Fibroblast of lung (primary cell): ENCODE results near the gene FLNC. TPM values are rescaled to one million over a fixed set of nuclear protein-coding genes. Genes with fewer than 3 reads are reported as not detected.
A peak's percentile ranks its signal among the peaks of the same experiment; 100 is the strongest.

ENCODE experiments used
- DNase-seq, 2 donors: peaks; one replicate each; pipeline versions ENCODE4 v3.0.0 to v3.0.0-alpha.2; 2010; ENCODE audit warnings: low read depth in 2 of 2
- H2AFZ ChIP-seq: 2 replicates; pipeline ENCODE4 v1.5.1; 2012; ENCODE audit warnings: low read length, control low read depth, inconsistent platforms
- H3K27ac ChIP-seq: 2 replicates; pipeline ENCODE4 v1.5.1; 2011; ENCODE audit warnings: low read length, control low read depth; ENCODE audit not compliant: insufficient read depth
- H3K27me3 ChIP-seq: 2 replicates; pipeline ENCODE4 v1.5.1; 2011; ENCODE audit warnings: mild to moderate bottlenecking, low read length; ENCODE audit not compliant: control insufficient read depth, insufficient read depth
- H3K36me3 ChIP-seq: 2 replicates; pipeline ENCODE4 v1.5.1; 2011; ENCODE audit warnings: low read length; ENCODE audit not compliant: control insufficient read depth, insufficient read depth
- H3K4me1 ChIP-seq: 2 replicates; pipeline ENCODE4 v1.5.1; 2011; ENCODE audit warnings: low read length; ENCODE audit not compliant: control insufficient read depth, insufficient read depth; ENCODE audit errors: extremely low read depth
- H3K4me2 ChIP-seq: 2 replicates; pipeline ENCODE4 v1.5.1; 2011; ENCODE audit warnings: low read length, control low read depth; ENCODE audit not compliant: insufficient read depth; ENCODE audit errors: extremely low read depth
- H3K4me3 ChIP-seq, 4 experiments: fragments of 200-600 bp in 1 of 4; sonication (generic) in 1 of 4; replicated peaks in 1 of 4; 2 replicates each; pipeline ENCODE4 v1.5.1; 2011 to 2016; ENCODE audit warnings: low read length in 4 of 4, low read depth in 3 of 4, mild to moderate bottlenecking in 3 of 4, control low read depth in 2 of 4, inconsistent platforms in 1 of 4, mixed read lengths in 1 of 4; ENCODE audit not compliant: insufficient read depth in 1 of 4; ENCODE audit errors: control extremely low read depth in 1 of 4
- H3K79me2 ChIP-seq: 2 replicates; pipeline ENCODE4 v1.5.1; 2012; ENCODE audit warnings: mild to moderate bottlenecking, low read length, inconsistent platforms; ENCODE audit not compliant: control insufficient read depth, insufficient read depth
- H3K9ac ChIP-seq: 2 replicates; pipeline ENCODE4 v1.5.1; 2011; ENCODE audit warnings: mild to moderate bottlenecking, low read length, control low read depth; ENCODE audit not compliant: insufficient read depth
- H3K9me3 ChIP-seq: 2 replicates; pipeline ENCODE4 v1.5.1; 2012; ENCODE audit warnings: low read depth, low read length; ENCODE audit not compliant: control insufficient read depth, insufficient read depth
- H4K20me1 ChIP-seq: 2 replicates; pipeline ENCODE4 v1.5.1; 2011; ENCODE audit warnings: low read length; ENCODE audit not compliant: control insufficient read depth, insufficient read depth; ENCODE audit errors: extremely low read depth
- EZH2 ChIP-seq: IDR thresholded peaks from 2 replicates; pipeline ENCODE4 v1.5.1; 2012; ENCODE audit warnings: low read length, control low read depth, mild to moderate bottlenecking; ENCODE audit errors: missing control alignments
- polyA plus RNA-seq, 2 donors: library from polyadenylated mRNA; depleted of rRNA in 1 of 2; stranded (reverse) in 1 of 2; unstranded in 1 of 2; fragments of >200 nt; gene quantifications; 2 replicates each; pipeline ENCODE4 v1.2.1, GENCODE V29; 2011 to 2012; ENCODE audit warnings: missing spikeins in 1 of 2
- total RNA-seq: library from RNA; depleted of rRNA; stranded (reverse); fragments of >200 nt; gene quantifications from 2 replicates; pipeline ENCODE4 v1.2.1, GENCODE V29; 2014
- TF ChIP-seq, protein P1 (sequence below), 2 donors: IDR thresholded peaks in 1 of 2; conservative IDR thresholded peaks in 1 of 2; 1 replicate in 1 of 2; 2 replicates in 1 of 2; pipeline ENCODE4 v1.5.1; 2011 to 2012; ENCODE audit warnings: low read length in 2 of 2, control low read depth in 1 of 2, inconsistent platforms in 1 of 2, low read depth in 1 of 2, mild to moderate bottlenecking in 1 of 2

The FLNC gene
- total and polyA plus RNA-seq, 2 donors (not counting 1 experiment from before 2014, with no cell fraction given) = 29.3 to 191 TPM

DNA sequence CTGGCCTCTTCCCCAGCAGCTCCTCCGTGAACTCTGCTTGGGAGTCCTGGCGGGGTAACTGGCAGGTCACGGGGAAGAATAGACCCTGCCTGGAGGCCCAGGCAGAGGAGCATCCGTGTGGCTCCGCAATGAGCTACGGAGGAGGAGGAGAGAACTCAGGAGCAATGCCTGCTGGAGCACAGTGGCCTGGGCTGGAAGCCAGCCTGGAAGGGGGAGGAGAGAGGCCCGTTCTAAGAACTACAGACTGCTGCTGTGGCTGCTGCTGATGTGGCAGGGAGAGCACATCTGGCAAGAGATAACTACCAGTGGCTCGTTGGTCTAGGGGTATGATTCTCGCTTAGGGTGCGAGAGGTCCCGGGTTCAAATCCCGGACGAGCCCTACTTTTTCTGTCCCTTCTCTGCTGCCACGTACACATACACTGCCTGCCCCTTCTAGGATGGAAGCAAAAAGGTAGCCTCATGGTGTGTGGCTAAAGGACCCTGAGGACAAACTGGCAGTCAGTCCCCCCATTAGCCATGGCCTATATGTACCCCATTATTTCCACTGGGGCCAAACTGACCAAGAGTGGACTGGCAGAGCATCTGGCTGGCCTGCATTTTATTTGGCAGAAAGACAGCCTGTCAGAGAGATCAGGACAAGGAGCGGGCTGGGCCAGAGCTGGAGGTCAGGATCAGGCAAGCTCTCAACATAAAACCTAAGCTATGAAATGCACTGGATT lies 46.9 kb upstream of the FLNC start:
- peak overlapping the region in 1 of 4 experiments; percentile 23 for H3K4me3 ChIP-seq
- no peak overlapping the region for H3K4me2 ChIP-seq
- no peak overlapping the region for H3K9ac ChIP-seq
- H3K27ac ChIP-seq = no peak overlapping the region
- H3K4me1 ChIP-seq = peaks cover 2% of the 10 kb centered on the region
- no peaks in the 10 kb centered on the region for H4K20me1 ChIP-seq
- H3K36me3 ChIP-seq = no peaks in the 10 kb centered on the region
- peak; percentile 79 to 92 for DNase-seq
- no peaks in the 10 kb centered on the region for H3K9me3 ChIP-seq
- no peaks in the 10 kb centered on the region for H3K79me2 ChIP-seq
- H2AFZ ChIP-seq = no peak overlapping the region
- TF ChIP-seq EZH2 = no peak
- TF ChIP-seq, protein P1, sequence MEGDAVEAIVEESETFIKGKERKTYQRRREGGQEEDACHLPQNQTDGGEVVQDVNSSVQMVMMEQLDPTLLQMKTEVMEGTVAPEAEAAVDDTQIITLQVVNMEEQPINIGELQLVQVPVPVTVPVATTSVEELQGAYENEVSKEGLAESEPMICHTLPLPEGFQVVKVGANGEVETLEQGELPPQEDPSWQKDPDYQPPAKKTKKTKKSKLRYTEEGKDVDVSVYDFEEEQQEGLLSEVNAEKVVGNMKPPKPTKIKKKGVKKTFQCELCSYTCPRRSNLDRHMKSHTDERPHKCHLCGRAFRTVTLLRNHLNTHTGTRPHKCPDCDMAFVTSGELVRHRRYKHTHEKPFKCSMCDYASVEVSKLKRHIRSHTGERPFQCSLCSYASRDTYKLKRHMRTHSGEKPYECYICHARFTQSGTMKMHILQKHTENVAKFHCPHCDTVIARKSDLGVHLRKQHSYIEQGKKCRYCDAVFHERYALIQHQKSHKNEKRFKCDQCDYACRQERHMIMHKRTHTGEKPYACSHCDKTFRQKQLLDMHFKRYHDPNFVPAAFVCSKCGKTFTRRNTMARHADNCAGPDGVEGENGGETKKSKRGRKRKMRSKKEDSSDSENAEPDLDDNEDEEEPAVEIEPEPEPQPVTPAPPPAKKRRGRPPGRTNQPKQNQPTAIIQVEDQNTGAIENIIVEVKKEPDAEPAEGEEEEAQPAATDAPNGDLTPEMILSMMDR (conservative IDR thresholded peaks at IDR 0.05 in 1 of 2, IDR thresholded peaks at IDR 0.05 in 1 of 2; ENCODE audit: low read depth in 1 of 2, low read length in 2 of 2) = no peak
- no peaks in the 10 kb centered on the region for H3K27me3 ChIP-seq

DNA sequence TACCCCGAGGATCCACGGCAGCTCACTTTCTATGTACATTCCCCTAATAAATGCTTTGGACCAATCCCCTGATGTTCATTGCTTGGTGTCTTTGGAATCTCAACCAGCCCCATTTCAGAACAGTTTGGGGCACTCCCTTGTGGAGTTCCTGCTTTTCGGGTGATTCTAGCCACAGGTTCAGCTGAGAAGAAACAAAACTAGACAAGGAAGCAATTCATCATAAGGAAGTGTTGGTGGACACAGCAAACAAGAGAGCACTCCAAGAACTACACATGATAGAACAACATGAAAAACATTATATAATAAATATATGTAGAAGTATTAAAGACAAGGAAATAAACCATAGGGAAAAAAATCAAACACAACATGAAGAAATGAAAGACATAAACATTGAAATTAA lies 44.5 kb upstream of the FLNC start:
- no peak overlapping the region for H2AFZ ChIP-seq
- H3K79me2 ChIP-seq = no peaks in the 10 kb centered on the region
- peaks cover 7% of the 10 kb centered on the region for H3K27me3 ChIP-seq
- H3K9ac ChIP-seq = no peak overlapping the region
- no peak for DNase-seq
- H3K27ac ChIP-seq = no peak overlapping the region
- H3K9me3 ChIP-seq = no peaks in the 10 kb centered on the region
- H3K36me3 ChIP-seq = no peaks in the 10 kb centered on the region
- no peaks in the 10 kb centered on the region for H4K20me1 ChIP-seq
- H3K4me2 ChIP-seq = no peak overlapping the region
- TF ChIP-seq EZH2 = no peak
- TF ChIP-seq, protein P1 (conservative IDR thresholded peaks at IDR 0.05 in 1 of 2, IDR thresholded peaks at IDR 0.05 in 1 of 2; ENCODE audit: low read depth in 1 of 2, low read length in 2 of 2) = no peak
- no peak overlapping the region for H3K4me3 ChIP-seq
- H3K4me1 ChIP-seq = peaks cover 2% of the 10 kb centered on the region

DNA sequence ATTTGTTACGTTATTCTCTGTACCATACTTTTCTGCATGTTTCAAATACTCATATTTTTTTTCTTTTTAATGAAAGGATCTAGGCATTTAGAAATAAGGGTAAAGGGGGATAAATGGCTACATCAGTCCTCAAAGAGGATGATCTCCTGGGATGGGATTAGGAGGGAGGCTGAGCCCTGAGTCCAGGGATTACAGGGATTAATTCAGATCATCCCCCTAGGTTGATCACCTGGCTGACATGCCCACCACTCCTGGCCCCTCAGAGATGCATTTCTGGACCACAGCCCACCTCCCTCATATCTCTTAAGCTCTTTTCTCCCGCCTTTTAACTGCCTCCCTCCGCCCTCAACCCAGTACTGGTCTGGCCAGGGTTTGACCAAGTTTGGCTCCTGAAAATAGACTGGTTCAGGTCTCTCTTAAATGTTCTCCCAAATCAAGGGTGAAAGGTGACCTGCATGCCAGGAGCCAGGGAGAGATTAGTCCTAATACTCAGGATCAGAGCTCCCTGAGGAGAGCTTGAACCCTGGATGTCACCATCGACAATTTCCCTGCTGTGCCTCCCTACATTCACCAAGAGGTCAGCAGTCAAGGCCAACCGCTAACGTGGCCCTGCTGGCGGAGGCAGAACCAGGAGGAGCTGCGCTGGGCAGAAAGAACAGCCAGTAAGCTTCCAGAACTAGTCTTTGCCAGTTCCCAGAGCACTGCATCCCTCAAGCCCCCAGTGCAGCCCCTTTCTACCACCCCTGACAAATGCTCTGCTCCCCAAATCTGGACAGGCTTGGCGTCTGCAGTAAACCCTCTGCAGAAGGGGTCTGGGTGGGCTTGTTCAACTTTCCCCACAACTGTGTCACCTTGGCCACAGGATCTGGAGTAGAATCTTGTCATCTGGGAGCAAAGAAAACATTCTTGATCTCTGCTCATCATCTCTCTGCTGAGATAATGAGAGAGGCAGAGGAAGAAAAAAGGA lies 41.5 kb upstream of the FLNC start:
- DNase-seq = no peak
- no peaks in the 10 kb centered on the region for H4K20me1 ChIP-seq
- H3K4me2 ChIP-seq = no peak overlapping the region
- H3K27me3 ChIP-seq = peaks cover 7% of the 10 kb centered on the region
- H3K9ac ChIP-seq = no peak overlapping the region
- TF ChIP-seq, protein P1 (conservative IDR thresholded peaks at IDR 0.05 in 1 of 2, IDR thresholded peaks at IDR 0.05 in 1 of 2; ENCODE audit: low read depth in 1 of 2, low read length in 2 of 2) = no peak
- no peak for TF ChIP-seq EZH2
- no peak overlapping the region for H3K4me3 ChIP-seq
- H3K79me2 ChIP-seq = no peaks in the 10 kb centered on the region
- H3K9me3 ChIP-seq = no peaks in the 10 kb centered on the region
- no peak overlapping the region for H2AFZ ChIP-seq
- H3K36me3 ChIP-seq = no peaks in the 10 kb centered on the region
- peaks cover 2% of the 10 kb centered on the region for H3K4me1 ChIP-seq
- no peak overlapping the region for H3K27ac ChIP-seq
